SK-N-SH (cell line): ENCODE measurements around the gene CARS2.

Experiments
- RAD21 ChIP-seq: IDR thresholded peaks from 2 replicates; pipeline ENCODE4 v1.6.1; 2012; ENCODE audit warnings: mild to moderate bottlenecking, low read length
- TF ChIP-seq, protein P1 (sequence below): fragments of 200-600 bp; sonication (generic); IDR thresholded peaks from 2 replicates; pipeline ENCODE4 v1.6.1; 2017; ENCODE audit warnings: antibody characterized with exemption, mild to moderate bottlenecking, moderate library complexity

- no peak for TF ChIP-seq RAD21
- TF ChIP-seq, protein P1, sequence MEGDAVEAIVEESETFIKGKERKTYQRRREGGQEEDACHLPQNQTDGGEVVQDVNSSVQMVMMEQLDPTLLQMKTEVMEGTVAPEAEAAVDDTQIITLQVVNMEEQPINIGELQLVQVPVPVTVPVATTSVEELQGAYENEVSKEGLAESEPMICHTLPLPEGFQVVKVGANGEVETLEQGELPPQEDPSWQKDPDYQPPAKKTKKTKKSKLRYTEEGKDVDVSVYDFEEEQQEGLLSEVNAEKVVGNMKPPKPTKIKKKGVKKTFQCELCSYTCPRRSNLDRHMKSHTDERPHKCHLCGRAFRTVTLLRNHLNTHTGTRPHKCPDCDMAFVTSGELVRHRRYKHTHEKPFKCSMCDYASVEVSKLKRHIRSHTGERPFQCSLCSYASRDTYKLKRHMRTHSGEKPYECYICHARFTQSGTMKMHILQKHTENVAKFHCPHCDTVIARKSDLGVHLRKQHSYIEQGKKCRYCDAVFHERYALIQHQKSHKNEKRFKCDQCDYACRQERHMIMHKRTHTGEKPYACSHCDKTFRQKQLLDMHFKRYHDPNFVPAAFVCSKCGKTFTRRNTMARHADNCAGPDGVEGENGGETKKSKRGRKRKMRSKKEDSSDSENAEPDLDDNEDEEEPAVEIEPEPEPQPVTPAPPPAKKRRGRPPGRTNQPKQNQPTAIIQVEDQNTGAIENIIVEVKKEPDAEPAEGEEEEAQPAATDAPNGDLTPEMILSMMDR, result no peak
These were observed 79.4 kb downstream of the CARS2 start for GRCh38 chr13:110626521-110626920.
